ENCODE measurements around the gene ELP2. TPM values are rescaled to one million over a fixed set of nuclear protein-coding genes. Genes with fewer than 3 reads are reported as not detected.
A peak's percentile ranks its signal among the peaks of the same experiment; 100 is the strongest.

The ELP2 gene
- total and polyA plus RNA-seq, 2 experiments from 2014 or later = 54.3 to 63.8 TPM

- Histone ChIP-seq H3K9me3 (ENCODE audit: low read depth) (no peaks in the 10 kb centered on the region), H3K4me1 (ENCODE audit: insufficient read depth) (peaks cover 22% of the 10 kb centered on the region), H3K27ac (peak overlapping the region; percentile 100), H3K79me2 (peaks cover 69% of the 10 kb centered on the region), H3K27me3 (no peaks in the 10 kb centered on the region), H3K4me3 (peak overlapping the region; percentile 88), H3K9me2 (replicated peaks; ENCODE audit: insufficient read depth) (no peaks in the 10 kb centered on the region), H3K36me3 (replicated peaks; ENCODE audit: insufficient read depth, low read depth) (no peaks in the 10 kb centered on the region), H2AFZ (peak overlapping the region; percentile 98), H3K4me2 (peak overlapping the region; percentile 93), H4K20me1 (ENCODE audit: insufficient read depth, poor library complexity, severe bottlenecking) (peaks cover 13% of the 10 kb centered on the region)
- 1% methylated on average over 35 of the region's 37 CpGs for WGBS (ENCODE audit: low lambda C conversion rate, missing lambda C conversion rate)
- DNase-seq (ENCODE audit: low spot score) = no peak
- no peak for TF ChIP-seq CTCF (IDR thresholded peaks at IDR 0.05; ENCODE audit: poor library complexity)
- TF ChIP-seq EZH2 (IDR thresholded peaks at IDR 0.05; ENCODE audit: borderline replicate concordance) = no peak
- no peak for TF ChIP-seq EZH2phosphoT487 (IDR thresholded peaks at IDR 0.05; ENCODE audit: low read depth, severe bottlenecking, unreplicated experiment)
Measured at GRCh38 chr18:36128907-36129299, 796 bp upstream of the ELP2 start.

- Histone ChIP-seq H3K79me2 (peaks cover 82% of the 10 kb centered on the region), H3K36me3 (replicated peaks; ENCODE audit: insufficient read depth, low read depth) (no peaks in the 10 kb centered on the region), H2AFZ (peak overlapping the region; percentile 96), H3K9me3 (ENCODE audit: low read depth) (no peaks in the 10 kb centered on the region), H3K4me1 (ENCODE audit: insufficient read depth) (peaks cover 22% of the 10 kb centered on the region), H3K4me2 (peak overlapping the region; percentile 93), H3K27me3 (no peaks in the 10 kb centered on the region), H4K20me1 (ENCODE audit: insufficient read depth, poor library complexity, severe bottlenecking) (peaks cover 15% of the 10 kb centered on the region), H3K4me3 (peak overlapping the region; percentile 89), H3K9me2 (replicated peaks; ENCODE audit: insufficient read depth) (no peaks in the 10 kb centered on the region), H3K27ac (peak overlapping the region; percentile 100)
- WGBS (ENCODE audit: low lambda C conversion rate, missing lambda C conversion rate) = 3% methylated on average over 30 of the region's 30 CpGs
- no peak for TF ChIP-seq EZH2 (IDR thresholded peaks at IDR 0.05; ENCODE audit: borderline replicate concordance)
- no peak for TF ChIP-seq CTCF (IDR thresholded peaks at IDR 0.05; ENCODE audit: poor library complexity)
- no peak for TF ChIP-seq EZH2phosphoT487 (IDR thresholded peaks at IDR 0.05; ENCODE audit: low read depth, severe bottlenecking, unreplicated experiment)
- DNase-seq (ENCODE audit: low spot score) = no peak
Measured at GRCh38 chr18:36130039-36130831, 536 bp downstream of the ELP2 start.

GRCh38 chr18:36130883-36131653 is 1.4 kb downstream of the ELP2 start:
- peaks cover 22% of the 10 kb centered on the region for H3K4me1 ChIP-seq (ENCODE audit: insufficient read depth)
- 80% methylated on average over 26 of the region's 26 CpGs for WGBS (ENCODE audit: low lambda C conversion rate, missing lambda C conversion rate)

More at GRCh38 chr18:36130883-36131653, 1.4 kb downstream of the ELP2 start:
- Histone ChIP-seq H3K27ac (no peak overlapping the region), H3K9me2 (replicated peaks; ENCODE audit: insufficient read depth) (no peaks in the 10 kb centered on the region), H3K36me3 (replicated peaks; ENCODE audit: insufficient read depth, low read depth) (no peaks in the 10 kb centered on the region), H2AFZ (no peak overlapping the region), H3K4me3 (peak overlapping the region; percentile 89), H3K27me3 (no peaks in the 10 kb centered on the region), H3K9me3 (ENCODE audit: low read depth) (no peaks in the 10 kb centered on the region), H4K20me1 (ENCODE audit: insufficient read depth, poor library complexity, severe bottlenecking) (peaks cover 20% of the 10 kb centered on the region), H3K79me2 (peaks cover 81% of the 10 kb centered on the region), H3K4me2 (peak overlapping the region; percentile 93)
- DNase-seq (ENCODE audit: low spot score) = no peak
- TF ChIP-seq EZH2phosphoT487 (IDR thresholded peaks at IDR 0.05; ENCODE audit: low read depth, severe bottlenecking, unreplicated experiment) = no peak

Data from hepatocyte (in vitro differentiated cells).